Uterus (tissue), 2 donors: ENCODE results near the gene CDK2.

Experiments
- CTCF ChIP-seq, 4 experiments: fragments of 200-600 bp in 2 of 4; fragments of 450-650 bp in 2 of 4; sonication (generic) in 2 of 4; IDR thresholded peaks; one replicate each; pipeline ENCODE4 v1.5.1; 2016 to 2019; ENCODE audit warnings: antibody characterized with exemption in 4 of 4, mild to moderate bottlenecking in 2 of 4, moderate library complexity in 1 of 4
- POLR2A ChIP-seq, 2 donors: fragments of 450-650 bp; IDR thresholded peaks; one replicate each; pipeline ENCODE4 v1.6.1; 2016; ENCODE audit warnings: antibody characterized with exemption in 2 of 2, mild to moderate bottlenecking in 1 of 2, moderate library complexity in 1 of 2

GRCh38 chr12:55930771-55931316 lies 35.8 kb upstream of the CDK2 start, which contains the start of gene DGKA:
- TF ChIP-seq POLR2A (IDR thresholded peaks at IDR 0.05) (no peak), CTCF (IDR thresholded peaks at IDR 0.05) (peak; percentile 40 to 66 (median 50))
